CD14-positive monocyte (primary cell): ENCODE results near the gene AP4B1. TPM values are rescaled to one million over a fixed set of nuclear protein-coding genes. Genes with fewer than 3 reads are reported as not detected.

Source experiments
- DNase-seq, 3 donors: peaks; one replicate each; pipeline ENCODE4 v3.0.0-alpha.2; 2011 to 2022
- H2AFZ ChIP-seq: 2 replicates; pipeline ENCODE4 v1.6.0; 2012; ENCODE audit warnings: mild to moderate bottlenecking, low read depth, low read length, inconsistent platforms; ENCODE audit not compliant: insufficient read depth, poor library complexity, severe bottlenecking
- H3K27ac ChIP-seq, 2 donors: 1 replicate in 1 of 2; 2 replicates in 1 of 2; pipeline ENCODE4 v1.5.1; 2012 to 2013; ENCODE audit warnings: low read length in 2 of 2, control low read depth in 1 of 2, inconsistent platforms in 1 of 2, low read depth in 1 of 2, mild to moderate bottlenecking in 1 of 2
- H3K27me3 ChIP-seq, 2 donors: one replicate each; pipeline versions ENCODE4 v1.6.0 to v1.6.1; 2011 to 2013; ENCODE audit warnings: low read length in 2 of 2; ENCODE audit not compliant: control insufficient read depth in 2 of 2, insufficient read depth in 2 of 2
- H3K36me3 ChIP-seq, 2 donors: replicated peaks in 1 of 2; 1 replicate in 1 of 2; 2 replicates in 1 of 2; pipeline versions ENCODE4 v1.5.1 to v1.6.1; 2012 to 2013; ENCODE audit warnings: low read length in 2 of 2, control low read depth in 1 of 2, inconsistent platforms in 1 of 2, mild to moderate bottlenecking in 1 of 2; ENCODE audit not compliant: insufficient read depth in 2 of 2, control insufficient read depth in 1 of 2
- H3K4me1 ChIP-seq, 2 donors: 1 replicate in 1 of 2; 2 replicates in 1 of 2; pipeline versions ENCODE4 v1.5.1 to v1.6.1; 2012 to 2013; ENCODE audit warnings: low read length in 2 of 2, control low read depth in 1 of 2, inconsistent platforms in 1 of 2, mild to moderate bottlenecking in 1 of 2, moderate library complexity in 1 of 2; ENCODE audit not compliant: insufficient read depth in 2 of 2, control insufficient read depth in 1 of 2
- H3K4me2 ChIP-seq: replicated peaks from 2 replicates; pipeline ENCODE3; 2012; ENCODE audit warnings: low read length, moderate library complexity, mild to moderate bottlenecking; ENCODE audit not compliant: poor library complexity, severe bottlenecking; ENCODE audit errors: extremely low read depth
- H3K4me3 ChIP-seq, 3 experiments: fragments of 200-600 bp in 1 of 3; sonication (generic) in 1 of 3; replicated peaks in 1 of 3; 1 replicate in 2 of 3; 2 replicates in 1 of 3; pipeline ENCODE4 v1.5.1; 2011 to 2013; ENCODE audit warnings: low read length in 3 of 3, mild to moderate bottlenecking in 3 of 3, control low read depth in 2 of 3, low read depth in 2 of 3, inconsistent platforms in 1 of 3, moderate library complexity in 1 of 3
- H3K79me2 ChIP-seq: 2 replicates; pipeline ENCODE4 v1.6.0; 2012; ENCODE audit warnings: mild to moderate bottlenecking, control low read depth, inconsistent platforms, low read length, moderate library complexity; ENCODE audit not compliant: insufficient read depth
- H3K9ac ChIP-seq: 2 replicates; pipeline ENCODE4 v1.6.0; 2017; ENCODE audit warnings: low read length, mild to moderate bottlenecking; ENCODE audit not compliant: insufficient read depth, poor library complexity, severe bottlenecking
- H3K9me3 ChIP-seq, 2 donors: replicated peaks in 1 of 2; 1 replicate in 1 of 2; 2 replicates in 1 of 2; pipeline versions ENCODE4 v1.5.1 to v1.6.1; 2012 to 2013; ENCODE audit warnings: low read length in 2 of 2, control low read depth in 1 of 2; ENCODE audit not compliant: control insufficient read depth in 1 of 2, insufficient read depth in 1 of 2
- H4K20me1 ChIP-seq: 2 replicates; pipeline ENCODE4 v1.6.0; 2012; ENCODE audit warnings: mild to moderate bottlenecking, low read length, control low read depth, moderate library complexity; ENCODE audit not compliant: insufficient read depth
- H3K27ac Mint-ChIP-seq, 7 donors: one replicate each; pipeline ENCODE4 v1.8.0; 2020; ENCODE audit warnings: mild to moderate bottlenecking in 7 of 7, mixed read lengths in 7 of 7, moderate library complexity in 6 of 7, inconsistent platforms in 2 of 7
- H3K27me3 Mint-ChIP-seq, 3 donors: one replicate each; pipeline ENCODE4 v1.8.0; 2021 to 2022; ENCODE audit warnings: low read depth in 3 of 3, mild to moderate bottlenecking in 3 of 3, mixed read lengths in 3 of 3, moderate library complexity in 3 of 3, inconsistent platforms in 1 of 3
- H3K36me3 Mint-ChIP-seq, 2 donors: one replicate each; pipeline ENCODE4 v1.8.0; 2020; ENCODE audit warnings: mixed read lengths in 2 of 2, inconsistent platforms in 1 of 2, mild to moderate bottlenecking in 1 of 2
- H3K4me1 Mint-ChIP-seq: one replicate; pipeline ENCODE4 v1.8.0; 2020; ENCODE audit warnings: mild to moderate bottlenecking, mixed read lengths
- H3K4me3 Mint-ChIP-seq, 2 donors: one replicate each; pipeline ENCODE4 v1.8.0; 2020; ENCODE audit warnings: mild to moderate bottlenecking in 2 of 2, mixed read lengths in 2 of 2, moderate library complexity in 1 of 2
- H3K9me3 Mint-ChIP-seq, 7 donors: one replicate each; pipeline ENCODE4 v1.8.0; 2020 to 2022; ENCODE audit warnings: mixed read lengths in 7 of 7, mild to moderate bottlenecking in 6 of 7, moderate library complexity in 6 of 7, inconsistent platforms in 2 of 7
- WGBS: methylation state at CpG from one replicate; pipeline ENCODE4 v1.1.5; 2013; ENCODE audit warnings: missing lambda C conversion rate; ENCODE audit not compliant: insufficient coverage; 5-methylcytosine and 5-hydroxymethylcytosine counted together
- intact Hi-C, 2 donors: fragments of 100-400 bp; cut with micrococcal nuclease; formaldehyde crosslinking; loops; one replicate each; pipeline versions ENCODE4 v1.15.0 to v1.15.1; 2023
- polyA plus RNA-seq, 3 donors: library from polyadenylated mRNA; depleted of rRNA in 1 of 3; unstranded in 2 of 3; stranded (reverse) in 1 of 3; fragments of 300-500 nt in 2 of 3; fragments of >200 nt in 1 of 3; fragmentation: Illumina TruSeq in 2 of 3; gene quantifications; 1 replicate in 2 of 3; 2 replicates in 1 of 3; pipeline ENCODE4 v1.2.3, GENCODE V29; 2012 to 2021
- TF ChIP-seq, protein P1 (sequence below): fragments of 200-600 bp; IDR thresholded peaks from one replicate; pipeline ENCODE4 v1.8.0; 2022; ENCODE audit warnings: antibody characterized with exemption, mild to moderate bottlenecking

Gene AP4B1
- polyA plus RNA-seq, 3 donors = 3.5 to 46.3 (median 6.1) TPM

GRCh38 chr1:113931451-113931851 lies 26.9 kb upstream of the AP4B1 start:
- TF ChIP-seq, protein P1, sequence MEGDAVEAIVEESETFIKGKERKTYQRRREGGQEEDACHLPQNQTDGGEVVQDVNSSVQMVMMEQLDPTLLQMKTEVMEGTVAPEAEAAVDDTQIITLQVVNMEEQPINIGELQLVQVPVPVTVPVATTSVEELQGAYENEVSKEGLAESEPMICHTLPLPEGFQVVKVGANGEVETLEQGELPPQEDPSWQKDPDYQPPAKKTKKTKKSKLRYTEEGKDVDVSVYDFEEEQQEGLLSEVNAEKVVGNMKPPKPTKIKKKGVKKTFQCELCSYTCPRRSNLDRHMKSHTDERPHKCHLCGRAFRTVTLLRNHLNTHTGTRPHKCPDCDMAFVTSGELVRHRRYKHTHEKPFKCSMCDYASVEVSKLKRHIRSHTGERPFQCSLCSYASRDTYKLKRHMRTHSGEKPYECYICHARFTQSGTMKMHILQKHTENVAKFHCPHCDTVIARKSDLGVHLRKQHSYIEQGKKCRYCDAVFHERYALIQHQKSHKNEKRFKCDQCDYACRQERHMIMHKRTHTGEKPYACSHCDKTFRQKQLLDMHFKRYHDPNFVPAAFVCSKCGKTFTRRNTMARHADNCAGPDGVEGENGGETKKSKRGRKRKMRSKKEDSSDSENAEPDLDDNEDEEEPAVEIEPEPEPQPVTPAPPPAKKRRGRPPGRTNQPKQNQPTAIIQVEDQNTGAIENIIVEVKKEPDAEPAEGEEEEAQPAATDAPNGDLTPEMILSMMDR = no peak
- H4K20me1 ChIP-seq = peaks cover 63% of the 10 kb centered on the region
- no peaks in the 10 kb centered on the region for H3K9me3 ChIP-seq
- peaks cover 67% of the 10 kb centered on the region for H3K4me1 Mint-ChIP-seq
- no CpG with 5 or more reads among the region's 3 CpGs for WGBS
- H3K27ac Mint-ChIP-seq = peak overlapping the region; percentile 98 to 99 (median 98)
- peak overlapping the region; percentile 70 to 99 (median 94) for H3K4me3 ChIP-seq
- H2AFZ ChIP-seq = no peak overlapping the region
- peak overlapping the region; percentile 95 to 96 for H3K4me3 Mint-ChIP-seq
- H3K79me2 ChIP-seq = peaks cover 78% of the 10 kb centered on the region
- no peaks in the 10 kb centered on the region for H3K27me3 ChIP-seq
- peak overlapping the region; percentile 80 for H3K4me2 ChIP-seq
- peaks cover 5 to 8% of the 10 kb centered on the region in 2 donors for H3K36me3 Mint-ChIP-seq
- H3K27ac ChIP-seq = peak overlapping the region in 1 of 2 donors; percentile 99
- intact Hi-C loops = loop anchor here (5.0 kb wide), 2 partner anchors 59 to 64 kb away; partner anchors contain the start of gene PTPN22 (in 1 of the 2)
- peaks cover 1 to 3% (median 2%) of the 10 kb centered on the region in 3 donors for H3K27me3 Mint-ChIP-seq
- peak in 2 of 3 donors; percentile 50 to 51 for DNase-seq
- peaks cover 43 to 62% of the 10 kb centered on the region in 2 donors for H3K4me1 ChIP-seq
- H3K9ac ChIP-seq = peak overlapping the region; percentile 98
- peaks cover 0 to 4% (median 0%) of the 10 kb centered on the region in 7 donors for H3K9me3 Mint-ChIP-seq
- no peaks in the 10 kb centered on the region for H3K36me3 ChIP-seq

- WGBS = 0% methylated on average over 5 of the region's 8 CpGs
- DNase-seq = peak; percentile 81 to 94 (median 85)
- peak overlapping the region; percentile 95 for H2AFZ ChIP-seq
Observed at GRCh38 chr1:113930499-113931161, 26.0 kb upstream of the AP4B1 start.

More at GRCh38 chr1:113930499-113931161, 26.0 kb upstream of the AP4B1 start:
- Histone ChIP-seq H3K27ac (peak overlapping the region; percentile 91 to 99), H3K4me2 (peak overlapping the region; percentile 80), H3K27me3 (no peaks in the 10 kb centered on the region), H3K9me3 (no peaks in the 10 kb centered on the region), H3K36me3 (no peaks in the 10 kb centered on the region), H3K4me1 (peaks cover 43 to 62% of the 10 kb centered on the region in 2 donors), H3K4me3 (peak overlapping the region; percentile 70 to 99 (median 94)), H3K9ac (peak overlapping the region; percentile 98), H4K20me1 (peaks cover 55% of the 10 kb centered on the region), H3K79me2 (peaks cover 70% of the 10 kb centered on the region)
- Mint-ChIP-seq H3K36me3 (peaks cover 5 to 8% of the 10 kb centered on the region in 2 donors), H3K4me1 (peaks cover 59% of the 10 kb centered on the region), H3K4me3 (peak overlapping the region; percentile 95 to 96), H3K27ac (peak overlapping the region; percentile 98 to 99 (median 98)), H3K27me3 (peaks cover 1 to 3% (median 2%) of the 10 kb centered on the region in 3 donors), H3K9me3 (peaks cover 0 to 4% (median 0%) of the 10 kb centered on the region in 7 donors)
- intact Hi-C loops = loop anchor here (5.0 kb wide), 2 partner anchors 58 to 63 kb away; partner anchors contain the start of gene PTPN22 (in 1 of the 2)
- TF ChIP-seq, protein P1 = no peak
